ENCODE measurements around the gene SPIRE1. TPM values are rescaled to one million over a fixed set of nuclear protein-coding genes. Genes with fewer than 3 reads are reported as not detected.
"Not testable (repeated sequence)": the region's sequence is repeated elsewhere in the genome, so short reads cannot be mapped to it uniquely, and the experiment has no call there.

SPIRE1 gene
- total RNA-seq, 2 donors from 2014 or later: 14.2 to 17.2 TPM

DNA sequence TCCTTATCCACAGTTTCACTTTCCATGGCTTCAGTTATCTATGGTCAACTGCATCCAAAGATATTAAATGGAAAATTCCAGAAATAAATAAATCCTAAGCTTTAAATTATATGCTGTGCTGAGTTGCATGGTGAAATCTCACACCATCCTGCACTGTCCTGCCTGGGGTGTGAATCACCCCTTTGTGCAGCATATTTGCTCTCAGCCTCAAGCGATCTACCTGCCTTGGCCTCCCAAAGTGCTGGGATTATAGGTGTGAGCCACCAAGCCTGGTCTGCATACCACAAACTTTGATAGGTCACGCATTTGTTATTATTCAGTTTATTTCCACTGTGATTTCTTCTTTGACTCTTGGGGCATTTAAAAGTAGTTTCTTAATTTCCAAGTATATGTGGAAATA lies 117.2 kb downstream of the SPIRE1 start:
- peaks cover 22% of the 10 kb centered on the region for H3K9me3 ChIP-seq (ENCODE audit: control insufficient read depth, low read length)
- H3K4me3 Mint-ChIP-seq: no peak overlapping the region
- no peak overlapping the region for H3K27ac Mint-ChIP-seq
- H3K27ac ChIP-seq (ENCODE audit: low read depth, low read length): no peak overlapping the region
- H3K4me1 Mint-ChIP-seq: no peaks in the 10 kb centered on the region
- H3K4me3 ChIP-seq (ENCODE audit: low read length): no peak overlapping the region
- no peak for DNase-seq
- no peak overlapping the region for H3K9ac ChIP-seq (ENCODE audit: extremely low read depth, low read length, poor library complexity, severe bottlenecking)
- 88% methylated on average over 2 of the region's 2 CpGs; no CpG with 5 or more reads in 1 of the 2 experiments for WGBS, 2 experiments (ENCODE audit: insufficient coverage in 1 of 2, insufficient read length in 1 of 2)
- H3K27me3 ChIP-seq (ENCODE audit: control insufficient read depth, insufficient read depth, low read length, poor library complexity, severe bottlenecking): no peaks in the 10 kb centered on the region
- H3K9me3 Mint-ChIP-seq: peaks cover 30% of the 10 kb centered on the region
- peaks cover 12% of the 10 kb centered on the region for H3K36me3 Mint-ChIP-seq (ENCODE audit: low read depth)
- no peaks in the 10 kb centered on the region for H3K36me3 ChIP-seq (ENCODE audit: control insufficient read depth, insufficient read depth, low read length)
- no peaks in the 10 kb centered on the region for H3K4me1 ChIP-seq (ENCODE audit: control insufficient read depth, insufficient read depth, low read length)
- no peaks in the 10 kb centered on the region for H3K27me3 Mint-ChIP-seq (ENCODE audit: insufficient read depth)
- no peak for TF ChIP-seq CTCF (conservative IDR thresholded peaks at IDR 0.05)

GRCh38 chr18:12539158-12539557 lies 118.7 kb downstream of the SPIRE1 start:
- peaks cover 30% of the 10 kb centered on the region for H3K9me3 Mint-ChIP-seq
- H3K4me1 Mint-ChIP-seq; H3K4me3 ChIP-seq (ENCODE audit: low read length); H3K9ac ChIP-seq (ENCODE audit: extremely low read depth, low read length, poor library complexity, severe bottlenecking); H3K4me3 Mint-ChIP-seq; H3K27me3 Mint-ChIP-seq (ENCODE audit: insufficient read depth); DNase-seq; H3K27me3 ChIP-seq (ENCODE audit: control insufficient read depth, insufficient read depth, low read length, poor library complexity, severe bottlenecking); H3K36me3 Mint-ChIP-seq (ENCODE audit: low read depth); H3K27ac ChIP-seq (ENCODE audit: low read depth, low read length); H3K4me1 ChIP-seq (ENCODE audit: control insufficient read depth, insufficient read depth, low read length); H3K27ac Mint-ChIP-seq; H3K36me3 ChIP-seq (ENCODE audit: control insufficient read depth, insufficient read depth, low read length): not testable (repeated sequence)
- H3K9me3 ChIP-seq (ENCODE audit: control insufficient read depth, low read length): peaks cover 22% of the 10 kb centered on the region
- 98 to 100% methylated on average over 3 to 4 of the region's 4 CpGs for WGBS, 2 experiments (ENCODE audit: insufficient coverage in 1 of 2, insufficient read length in 1 of 2)

DNA sequence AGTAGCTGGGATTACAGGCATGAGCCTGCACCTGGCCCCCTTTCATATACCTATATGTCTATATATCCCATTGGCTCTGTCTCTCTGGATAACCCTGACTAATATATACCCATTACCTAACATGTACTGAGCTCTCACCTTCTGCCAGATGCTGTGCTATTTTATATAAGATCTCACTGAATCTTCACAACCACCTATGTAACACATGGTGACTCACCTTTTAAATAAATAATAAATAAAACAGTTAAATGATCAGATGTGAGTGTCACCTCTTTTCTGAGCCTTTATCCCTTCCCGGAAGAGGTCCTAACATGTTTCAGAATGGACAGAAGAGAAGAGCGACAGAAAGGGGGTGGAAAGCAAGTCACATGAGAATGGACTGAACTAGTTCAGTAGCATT lies 123.1 kb downstream of the SPIRE1 start:
- H3K4me3 Mint-ChIP-seq: no peak overlapping the region
- no peak overlapping the region for H3K27ac Mint-ChIP-seq
- peaks cover 2% of the 10 kb centered on the region for H3K36me3 Mint-ChIP-seq (ENCODE audit: low read depth)
- no peak for DNase-seq
- Histone ChIP-seq H3K9ac (ENCODE audit: extremely low read depth, low read length, poor library complexity, severe bottlenecking) (no peak overlapping the region), H3K9me3 (ENCODE audit: control insufficient read depth, low read length) (no peaks in the 10 kb centered on the region), H3K4me1 (ENCODE audit: control insufficient read depth, insufficient read depth, low read length) (no peaks in the 10 kb centered on the region), H3K27ac (ENCODE audit: low read depth, low read length) (no peak overlapping the region), H3K36me3 (ENCODE audit: control insufficient read depth, insufficient read depth, low read length) (no peaks in the 10 kb centered on the region), H3K27me3 (ENCODE audit: control insufficient read depth, insufficient read depth, low read length, poor library complexity, severe bottlenecking) (no peaks in the 10 kb centered on the region), H3K4me3 (ENCODE audit: low read length) (no peak overlapping the region)
- TF ChIP-seq CTCF (conservative IDR thresholded peaks at IDR 0.05): no peak
- H3K9me3 Mint-ChIP-seq: peaks cover under 1% of the 10 kb centered on the region
- H3K27me3 Mint-ChIP-seq (ENCODE audit: insufficient read depth): no peaks in the 10 kb centered on the region
- WGBS, 2 experiments (ENCODE audit: insufficient coverage in 1 of 2, insufficient read length in 1 of 2): 87 to 100% methylated on average over 1 to 2 of the region's 2 CpGs
- H3K4me1 Mint-ChIP-seq: no peaks in the 10 kb centered on the region

GRCh38 chr18:12532661-12533060 lies 125.2 kb downstream of the SPIRE1 start:
- no peaks in the 10 kb centered on the region for H3K4me1 ChIP-seq (ENCODE audit: control insufficient read depth, insufficient read depth, low read length)

More at GRCh38 chr18:12532661-12533060, 125.2 kb downstream of the SPIRE1 start:
- Mint-ChIP-seq H3K27ac (no peak overlapping the region), H3K36me3 (ENCODE audit: low read depth) (no peaks in the 10 kb centered on the region), H3K9me3 (no peaks in the 10 kb centered on the region), H3K4me3 (no peak overlapping the region), H3K27me3 (ENCODE audit: insufficient read depth) (no peaks in the 10 kb centered on the region), H3K4me1 (no peaks in the 10 kb centered on the region)
- no peak overlapping the region for H3K27ac ChIP-seq (ENCODE audit: low read depth, low read length)
- no peaks in the 10 kb centered on the region for H3K9me3 ChIP-seq (ENCODE audit: control insufficient read depth, low read length)
- H3K27me3 ChIP-seq (ENCODE audit: control insufficient read depth, insufficient read depth, low read length, poor library complexity, severe bottlenecking): no peaks in the 10 kb centered on the region
- WGBS, 2 experiments (ENCODE audit: insufficient coverage in 1 of 2, insufficient read length in 1 of 2): 93% methylated on average over 3 of the region's 3 CpGs
- H3K36me3 ChIP-seq (ENCODE audit: control insufficient read depth, insufficient read depth, low read length): no peaks in the 10 kb centered on the region
- no peak overlapping the region for H3K4me3 ChIP-seq (ENCODE audit: low read length)
- H3K9ac ChIP-seq (ENCODE audit: extremely low read depth, low read length, poor library complexity, severe bottlenecking): no peak overlapping the region
- TF ChIP-seq CTCF (conservative IDR thresholded peaks at IDR 0.05): no peak
- no peak for DNase-seq

Measured in endodermal cell (in vitro differentiated cells).